Stimulated activated CD8-positive, alpha-beta memory T cell treated with anti-CD3 and anti-CD28 coated beads, Interleukin-7, amount 100 ng/mL, for 1 hour (primary cell): ENCODE measurements around the gene ELF2.
"Not testable (repeated sequence)": the region's sequence is repeated elsewhere in the genome, so short reads cannot be mapped to it uniquely, and the experiment has no call there.

Source experiments
- DNase-seq, 2 donors: peaks; one replicate each; pipeline ENCODE4 v3.0.0-alpha.2; 2020; ENCODE audit warnings: low read depth in 2 of 2

Gene ELF2

DNA sequence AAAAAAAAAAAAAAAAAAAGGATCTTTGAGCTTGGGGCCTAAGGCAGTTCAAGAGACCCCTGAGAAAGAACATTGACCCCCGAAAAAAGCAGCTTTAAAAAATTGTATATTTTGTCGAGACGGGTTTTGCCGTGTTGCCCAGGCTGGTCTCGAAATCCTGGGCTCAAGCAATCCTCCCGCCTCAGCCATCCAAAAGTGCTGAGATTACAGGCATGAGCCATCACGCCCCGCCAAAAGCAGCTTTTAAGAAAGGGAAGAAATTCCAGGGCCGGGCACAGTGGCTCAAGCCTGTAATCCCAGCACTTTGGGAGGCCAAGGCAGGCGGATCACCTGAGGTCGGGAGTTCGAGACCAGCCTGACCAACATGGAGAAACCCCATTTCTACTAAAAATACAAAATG, 155.9 kb downstream of the ELF2 start:
- not testable (repeated sequence) for DNase-seq

GRCh38 chr4:139020384-139020783, 156.6 kb downstream of the ELF2 start:
- no peak for DNase-seq

GRCh38 chr4:139018971-139019758, 157.9 kb downstream of the ELF2 start:
- no peak for DNase-seq

GRCh38 chr4:139018501-139018900, 158.5 kb downstream of the ELF2 start:
- no peak for DNase-seq

DNA sequence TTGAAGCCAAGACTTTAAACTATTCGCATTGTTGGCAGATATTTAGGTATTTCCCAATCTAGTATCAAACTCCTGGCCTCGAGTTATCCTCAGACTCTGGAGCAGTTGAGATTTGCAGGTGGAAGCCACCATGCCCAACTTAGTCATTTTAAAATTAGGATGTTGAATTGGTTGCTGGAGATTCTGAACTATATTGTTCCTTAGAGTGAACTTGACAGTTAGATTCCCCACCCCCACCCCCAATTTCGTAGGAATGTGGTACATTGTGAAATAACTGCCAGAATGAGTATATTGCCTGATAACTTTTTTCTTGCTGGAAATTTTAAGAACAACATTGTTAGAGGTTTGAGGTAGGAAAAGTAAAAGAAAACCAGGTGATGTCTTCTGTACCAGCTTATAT, 159.2 kb downstream of the ELF2 start:
- DNase-seq = no peak

DNA sequence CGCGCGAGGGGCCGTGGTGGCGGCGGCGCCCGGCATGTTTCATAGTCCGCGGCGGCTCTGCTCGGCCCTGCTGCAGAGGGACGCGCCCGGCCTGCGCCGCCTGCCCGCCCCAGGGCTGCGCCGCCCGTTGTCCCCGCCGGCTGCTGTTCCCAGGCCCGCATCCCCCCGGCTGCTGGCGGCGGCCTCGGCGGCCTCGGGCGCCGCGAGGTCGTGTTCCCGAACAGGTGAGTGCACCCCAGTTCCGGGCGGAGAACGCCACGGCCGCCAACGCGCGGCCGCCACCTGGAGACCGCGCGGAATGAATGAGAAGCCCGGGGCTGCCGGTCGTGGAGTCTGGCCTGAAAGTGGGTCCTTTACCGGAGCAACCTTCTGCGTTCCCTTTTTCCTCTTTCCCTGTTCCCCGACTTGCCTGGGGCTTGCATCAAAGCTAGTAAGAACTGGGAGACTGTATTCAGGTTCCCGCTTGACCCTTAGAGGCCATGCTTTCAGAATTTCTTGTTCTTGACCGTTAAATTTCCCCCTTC, 161.0 kb downstream of the ELF2 start:
- peak in 1 of 2 donors; percentile 6 for DNase-seq

DNA sequence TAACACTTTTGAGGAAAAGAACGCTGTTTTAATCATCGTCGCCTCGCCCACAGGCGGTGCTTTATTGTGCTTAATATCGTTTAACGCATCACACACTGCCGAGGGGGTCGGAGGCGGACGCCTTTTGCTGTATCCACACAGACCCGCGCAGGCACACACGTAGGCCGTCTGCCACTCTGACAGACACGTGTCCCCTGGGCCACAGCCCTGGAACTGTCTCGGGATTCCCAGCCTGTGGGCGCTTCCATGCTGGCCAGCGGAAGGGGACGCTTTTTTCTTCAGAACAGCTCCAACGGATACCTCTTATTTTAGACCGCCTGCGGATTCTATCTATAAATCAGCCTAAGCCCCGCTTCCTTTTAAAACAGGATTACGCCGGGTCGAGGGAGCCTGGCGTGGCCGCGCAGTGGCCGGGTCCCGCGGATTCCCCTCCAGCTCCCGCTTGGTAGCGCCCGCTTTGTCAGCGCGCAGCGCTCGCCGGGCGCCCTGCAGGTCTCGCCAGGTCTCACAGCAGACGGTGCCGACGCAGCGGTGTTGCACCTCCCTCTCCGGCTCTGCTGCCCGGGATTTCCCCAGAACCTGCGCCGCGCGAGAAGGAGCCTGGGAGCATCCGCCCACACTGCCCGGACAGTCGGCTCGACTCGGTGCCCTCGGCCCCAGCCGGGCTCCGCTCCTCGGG, 161.6 kb downstream of the ELF2 start, which contains the start of gene NOCT:
NOCT (plus strand) TSS at position 513 of the 679 bp plus-strand sequence. CDS start 201 bp downstream, outside the sequence.
- DNase-seq = peak; percentile 76 to 77

- DNase-seq = no peak
These were observed 162.4 kb downstream of the ELF2 start for GRCh38 chr4:139014371-139015268.

- DNase-seq = no peak
These were observed 165.6 kb downstream of the ELF2 start for GRCh38 chr4:139011225-139011950.

- DNase-seq = no peak
These were observed 167.3 kb downstream of the ELF2 start for GRCh38 chr4:139009702-139010101.

DNA sequence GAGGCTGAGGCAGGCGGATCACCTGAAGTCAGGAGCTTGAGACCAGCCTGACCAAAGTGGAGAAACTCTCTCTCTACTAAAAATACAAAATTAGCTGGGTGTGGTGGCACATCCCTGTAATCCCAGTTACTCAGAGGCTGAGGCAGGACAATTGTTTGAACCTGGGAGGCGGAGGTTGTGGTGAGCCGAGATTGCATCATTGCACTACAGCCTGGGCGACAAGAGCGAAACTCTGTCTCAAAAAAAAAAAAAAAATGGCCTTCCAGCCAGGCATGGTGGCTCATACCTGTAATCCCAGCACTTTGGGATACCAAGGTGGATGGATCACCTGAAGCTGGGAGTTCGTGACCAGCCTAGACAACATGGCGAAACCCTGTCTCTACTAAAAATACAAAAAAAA, 168.7 kb downstream of the ELF2 start:
- DNase-seq = not testable (repeated sequence)

GRCh38 chr4:139007640-139008039, 169.4 kb downstream of the ELF2 start:
- DNase-seq = no peak
